ENCODE results near the gene ADAMTS12.

Gene ADAMTS12

GRCh38 chr5:33753704-33754103 is 138.1 kb downstream of the ADAMTS12 start:
- no peak for DNase-seq

GRCh38 chr5:33748754-33749153 is 143.0 kb downstream of the ADAMTS12 start:
- DNase-seq: no peak

DNA sequence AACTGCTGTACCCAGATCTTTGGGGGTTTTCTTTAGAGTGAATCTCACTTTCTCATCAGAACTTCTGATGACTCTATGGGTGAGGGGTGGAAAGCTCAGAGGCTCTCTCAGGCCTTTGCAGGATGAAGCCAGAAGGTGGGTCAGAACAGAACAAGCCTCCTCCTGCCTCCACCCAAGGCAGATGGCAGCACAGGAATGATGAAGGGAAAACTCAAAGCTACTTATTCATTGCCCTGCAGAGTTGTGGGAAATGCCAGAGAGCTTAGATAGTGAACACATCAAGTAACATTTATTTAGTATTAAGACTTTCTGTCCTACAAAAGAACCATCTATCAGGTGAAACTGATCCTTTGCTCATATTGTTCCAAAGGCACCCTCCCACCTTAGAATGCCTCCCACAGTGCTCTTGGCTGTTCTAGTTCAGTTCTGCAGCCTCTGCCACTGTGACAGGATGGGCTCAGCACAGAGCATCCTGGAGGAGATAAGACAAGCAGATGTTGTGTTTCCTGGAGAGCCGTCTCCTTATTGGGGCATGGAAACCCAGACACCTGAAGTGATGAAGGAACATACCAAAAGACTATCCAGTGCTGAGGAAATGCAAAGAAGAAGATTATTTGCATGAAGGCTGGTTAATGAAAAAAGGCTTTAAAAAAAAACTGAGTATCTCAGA is 146.6 kb downstream of the ADAMTS12 start:
- DNase-seq: no peak

DNA sequence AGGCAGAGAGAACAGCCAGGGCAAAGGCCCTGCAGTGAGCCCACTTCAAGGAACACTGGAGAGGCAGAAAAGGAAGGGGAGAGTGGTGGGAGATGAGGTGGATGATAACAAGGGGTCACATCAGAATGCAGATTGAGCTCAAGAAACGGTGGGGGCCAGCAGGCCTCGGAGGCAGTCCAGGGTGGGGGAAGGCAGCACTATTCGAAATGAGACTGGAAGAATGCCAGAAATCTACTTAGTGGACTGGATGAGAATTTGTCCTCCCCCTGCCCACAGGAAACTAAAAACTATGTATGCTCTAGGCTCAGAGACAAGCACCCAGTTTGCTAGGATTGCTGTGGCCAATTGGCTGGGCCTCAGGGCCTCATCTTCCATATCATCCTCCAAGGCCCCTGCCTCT is 148.7 kb downstream of the ADAMTS12 start:
- no peak for DNase-seq

- DNase-seq: no peak
Measured at GRCh38 chr5:33742181-33742580, 149.6 kb downstream of the ADAMTS12 start.

- DNase-seq: no peak
Measured at GRCh38 chr5:33738967-33739366, 152.8 kb downstream of the ADAMTS12 start.

DNA sequence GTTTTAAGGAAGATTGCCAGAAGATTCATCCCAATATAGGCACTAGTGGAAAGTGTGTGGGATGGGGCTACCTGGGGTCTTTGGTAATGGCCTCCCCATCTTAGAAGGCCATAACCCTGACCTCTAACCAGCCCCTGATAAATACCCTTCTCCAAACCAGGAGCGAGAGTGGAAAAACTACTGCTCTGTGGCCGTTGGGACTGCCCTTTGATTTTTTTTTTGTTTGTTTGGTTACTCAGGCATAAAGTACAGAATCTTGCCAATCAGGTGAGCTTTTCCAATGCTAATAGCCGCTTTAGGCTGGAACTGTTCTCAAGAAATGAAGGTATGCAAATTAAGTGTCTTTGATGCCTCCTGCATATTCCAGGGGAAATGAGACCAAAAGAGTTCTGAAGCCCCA is 153.7 kb downstream of the ADAMTS12 start:
- DNase-seq: no peak

GRCh38 chr5:33737697-33738096 is 154.1 kb downstream of the ADAMTS12 start:
- no peak for DNase-seq

DNA sequence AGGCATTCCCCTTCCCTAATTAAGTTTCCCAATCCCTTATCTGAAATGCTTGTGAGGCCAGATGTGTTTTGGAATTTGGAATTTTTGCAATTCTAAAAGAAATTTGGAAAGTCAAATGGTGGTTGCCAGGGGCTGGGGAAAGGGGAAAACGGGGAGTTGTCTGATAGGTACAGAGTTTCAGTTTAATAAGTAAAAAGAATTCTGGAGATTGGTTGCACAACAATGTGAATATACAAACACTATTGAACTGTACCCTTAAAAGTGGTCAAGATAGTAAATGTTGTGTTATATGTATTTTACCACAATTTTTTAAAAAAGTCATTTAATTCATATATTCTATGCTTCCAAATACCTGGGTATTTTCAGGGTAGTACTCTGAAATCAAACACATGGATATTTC is 154.5 kb downstream of the ADAMTS12 start:
- DNase-seq: no peak

GRCh38 chr5:33736510-33736909 is 155.3 kb downstream of the ADAMTS12 start:
- no peak for DNase-seq

GRCh38 chr5:33735072-33735471 is 156.7 kb downstream of the ADAMTS12 start:
- no peak for DNase-seq

- no peak for DNase-seq
Measured at GRCh38 chr5:33734537-33734936, 157.3 kb downstream of the ADAMTS12 start.

GRCh38 chr5:33733225-33733624 is 158.6 kb downstream of the ADAMTS12 start:
- no peak for DNase-seq

DNA sequence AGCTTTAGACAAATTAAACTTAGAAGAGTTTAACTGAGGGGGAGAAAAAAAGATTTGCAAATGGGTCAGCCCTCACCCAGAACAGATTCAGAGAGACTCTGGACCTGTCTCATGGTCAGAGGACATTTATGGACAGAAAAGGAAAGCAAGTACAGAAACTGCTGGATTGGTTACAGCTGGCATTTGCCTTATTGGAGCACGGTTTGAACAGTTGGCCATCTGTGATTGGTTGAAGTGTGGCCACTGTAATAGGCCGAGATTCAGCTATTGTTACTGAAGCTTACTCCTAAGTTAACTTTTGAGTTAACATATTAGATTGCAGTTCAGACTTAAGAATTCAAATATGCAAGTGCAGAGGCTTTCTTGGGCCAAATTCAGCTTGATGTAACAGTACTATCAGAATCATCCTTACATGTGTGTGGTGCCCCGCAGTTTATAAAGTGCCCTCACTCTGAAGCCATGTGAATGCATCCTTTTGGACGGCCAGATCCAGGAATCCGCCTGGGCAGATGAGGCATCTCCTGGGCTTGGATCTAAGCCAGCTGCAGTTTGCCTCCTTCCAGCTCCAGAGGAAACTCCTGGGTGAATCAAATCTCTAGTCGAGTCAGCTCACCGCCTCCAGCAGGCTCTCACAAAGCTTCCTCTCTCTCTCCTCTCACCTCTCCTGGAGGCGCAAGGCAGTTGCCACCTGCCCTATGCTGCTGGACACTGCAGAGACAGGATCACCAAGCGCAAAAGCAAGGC is 165.2 kb downstream of the ADAMTS12 start:
- DNase-seq: no peak

GRCh38 chr5:33725806-33726205 is 166.0 kb downstream of the ADAMTS12 start:
- no peak for DNase-seq

DNA sequence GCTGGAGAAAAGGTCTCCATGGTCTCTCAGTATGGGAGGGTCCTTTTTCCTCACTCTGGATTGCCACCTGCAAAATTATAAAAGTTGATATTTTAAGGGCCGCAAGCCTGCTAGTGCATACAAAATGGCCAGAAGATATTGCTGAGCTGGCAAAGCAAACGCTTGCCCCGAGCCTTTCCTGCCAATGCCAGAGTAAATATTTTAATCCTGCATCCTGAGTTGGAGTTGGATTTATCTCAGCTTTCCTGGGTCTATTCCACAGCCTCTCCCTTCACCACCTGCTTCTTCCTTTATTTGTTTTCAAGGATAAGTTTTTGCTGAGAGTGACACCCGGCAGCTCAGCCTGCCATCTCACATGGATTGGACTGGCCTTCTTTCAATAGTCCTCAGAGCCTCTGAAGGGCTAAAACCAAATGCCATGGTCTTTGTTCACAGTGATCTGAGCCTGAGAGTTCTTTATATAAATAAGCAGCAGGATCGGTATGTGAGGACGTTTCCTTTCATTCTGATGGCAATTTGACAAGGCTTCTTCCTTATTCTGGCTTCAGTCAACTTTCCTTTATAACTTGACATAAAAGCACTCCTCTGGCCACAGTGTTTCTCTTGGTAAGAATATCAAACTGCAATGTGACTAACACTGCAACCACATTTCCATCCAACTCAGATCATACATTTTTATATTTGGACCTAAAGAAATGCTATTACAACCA is 170.1 kb downstream of the ADAMTS12 start:
- no peak for DNase-seq

DNA sequence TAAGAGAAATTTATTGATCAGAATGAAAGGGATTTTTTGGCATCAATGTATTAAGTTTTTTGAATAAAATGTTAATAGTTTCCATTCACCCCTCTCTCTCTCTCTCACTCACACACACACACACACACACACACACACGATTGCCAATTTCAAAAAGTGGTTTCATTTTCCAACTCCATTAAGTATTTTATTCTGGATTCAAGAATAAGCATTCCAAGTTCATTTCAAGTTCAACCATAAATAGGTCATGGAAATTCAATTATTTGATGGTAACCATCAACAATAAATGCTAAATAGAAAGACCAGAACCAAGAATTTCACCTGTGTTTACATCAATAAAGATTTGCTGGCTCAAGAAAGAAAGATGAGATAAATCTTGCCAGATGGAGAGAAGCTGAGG is 171.6 kb downstream of the ADAMTS12 start:
- DNase-seq: no peak

- no peak for DNase-seq
Measured at GRCh38 chr5:33719769-33720168, 172.0 kb downstream of the ADAMTS12 start.

DNA sequence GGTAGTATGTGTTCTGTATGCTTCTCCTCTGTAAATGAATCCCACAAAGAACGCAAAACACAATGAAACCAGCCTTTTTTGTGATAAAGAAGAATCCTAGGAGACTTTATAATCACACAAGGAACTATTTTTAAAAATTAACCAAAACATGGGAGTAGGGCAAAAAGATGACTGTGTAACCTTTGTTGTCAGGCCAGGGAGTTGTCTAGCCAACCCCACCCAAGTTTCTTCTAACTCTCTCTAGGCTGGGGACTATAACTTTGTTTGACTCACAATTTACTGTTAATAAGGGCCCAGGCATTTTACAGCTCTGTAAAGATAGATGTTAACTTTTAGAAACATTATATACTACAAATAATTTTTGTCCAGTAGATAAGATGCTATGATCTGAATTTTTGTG is 176.1 kb downstream of the ADAMTS12 start:
- no peak for DNase-seq

GRCh38 chr5:33713136-33713765 is 178.5 kb downstream of the ADAMTS12 start:
- no peak for DNase-seq

- no peak for DNase-seq
Measured at GRCh38 chr5:33712664-33713063, 179.1 kb downstream of the ADAMTS12 start.

GRCh38 chr5:33711094-33711679 is 180.6 kb downstream of the ADAMTS12 start:
- no peak for DNase-seq

DNA sequence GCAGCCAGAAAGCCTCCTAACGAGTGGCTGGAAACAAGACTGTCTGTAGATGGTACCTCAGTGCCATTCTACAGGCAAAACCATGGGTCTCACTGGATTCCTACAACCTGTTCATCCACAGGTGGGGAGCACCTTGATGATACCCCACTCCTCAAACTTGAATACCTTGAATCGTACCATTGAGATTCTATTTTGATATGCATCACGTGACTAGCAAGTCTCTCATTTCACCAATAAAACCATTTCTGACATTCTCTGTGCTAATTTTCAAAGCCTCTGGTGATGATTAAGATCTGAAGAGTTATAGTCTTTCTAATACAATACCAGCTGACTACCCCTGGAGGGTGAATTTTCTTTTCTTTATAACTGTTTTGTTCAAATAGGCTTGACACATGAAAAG is 188.9 kb downstream of the ADAMTS12 start:
- no peak for DNase-seq

Measured in CD4-positive, alpha-beta T cell treated with Interleukin-15 for 1 hour (primary cell).